Tibial artery (tissue), 4 donors: ENCODE data around the gene SYT7.

Experiments used
- DNase-seq, 2 donors: peaks; one replicate each; pipeline ENCODE4 v3.0.0-alpha.2; 2019
- H3K27ac ChIP-seq, 2 donors: fragments of 200-600 bp; sonication (generic) in 1 of 2; 1 replicate in 1 of 2; 2 replicates in 1 of 2; pipeline ENCODE4 v1.5.1; 2018 to 2019; ENCODE audit warnings: mild to moderate bottlenecking in 1 of 2
- H3K27me3 ChIP-seq, 2 donors: fragments of 200-600 bp; sonication (generic) in 1 of 2; one replicate each; pipeline versions ENCODE4 v1.5.1 to v1.6.0; 2016 to 2019
- H3K36me3 ChIP-seq, 3 donors: fragments of 200-600 bp; sonication (generic) in 2 of 3; one replicate each; pipeline ENCODE4 v1.5.1; 2016 to 2019; ENCODE audit warnings: mild to moderate bottlenecking in 2 of 3
- H3K4me1 ChIP-seq, 4 donors: fragments of 200-600 bp; sonication (generic) in 2 of 4; 1 replicate in 3 of 4; 2 replicates in 1 of 4; pipeline ENCODE4 v1.5.1; 2016 to 2019
- H3K4me3 ChIP-seq, 2 donors: fragments of 200-600 bp; sonication (generic) in 1 of 2; 1 replicate in 1 of 2; 2 replicates in 1 of 2; pipeline ENCODE4 v1.5.1; 2018 to 2019; ENCODE audit warnings: mild to moderate bottlenecking in 2 of 2
- H3K9me3 ChIP-seq, 3 donors: fragments of 200-600 bp; sonication (generic) in 1 of 3; one replicate each; pipeline ENCODE4 v1.5.1; 2016 to 2019
- CTCF ChIP-seq, 2 experiments: fragments of 200-600 bp in 1 of 2; fragments of 450-650 bp in 1 of 2; IDR thresholded peaks; one replicate each; pipeline ENCODE4 v1.5.1; 2017 to 2019; ENCODE audit warnings: antibody characterized with exemption in 2 of 2, mild to moderate bottlenecking in 1 of 2, moderate library complexity in 1 of 2
- intact Hi-C: fragments of 100-400 bp; cut with DNase I; formaldehyde crosslinking; loops from one replicate; pipeline ENCODE4 v1.15.0; 2023; ENCODE audit warnings: low total_unique reads

Gene SYT7

DNA sequence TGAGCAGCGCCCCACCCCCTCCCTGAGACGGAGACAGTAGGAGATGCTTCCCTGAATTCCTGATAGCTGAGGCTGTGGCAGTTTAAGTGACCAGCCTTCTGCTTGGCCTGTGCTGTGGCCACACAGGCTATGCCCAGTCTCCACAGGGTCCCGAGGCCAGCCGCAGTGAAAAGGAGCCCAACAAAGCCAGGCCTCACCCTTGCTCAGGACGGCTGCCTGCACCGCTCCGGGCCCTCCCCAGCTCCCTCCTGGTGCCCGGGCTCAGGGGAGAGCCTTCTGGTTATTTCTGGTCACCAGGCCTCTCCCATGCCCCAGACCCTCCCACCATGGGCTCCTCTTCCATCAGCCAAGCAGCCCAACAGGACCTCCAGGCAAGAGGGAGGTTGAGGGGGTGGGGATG, 43.5 kb downstream of the SYT7 start:
- Histone ChIP-seq H3K27me3 (peaks cover 0 to 93% of the 10 kb centered on the region in 2 donors), H3K27ac (no peak overlapping the region), H3K9me3 (no peaks in the 10 kb centered on the region), H3K4me1 (peaks cover 0 to 5% (median 0%) of the 10 kb centered on the region in 4 donors), H3K36me3 (no peaks in the 10 kb centered on the region), H3K4me3 (no peak overlapping the region)
- DNase-seq: no peak
- intact Hi-C loops: no loop called here
- TF ChIP-seq CTCF (IDR thresholded peaks at IDR 0.05): no peak

GRCh38 chr11:61536676-61537270, 44.1 kb downstream of the SYT7 start:
- peaks cover 0 to 90% of the 10 kb centered on the region in 2 donors for H3K27me3 ChIP-seq
- intact Hi-C loops: no loop called here
- H3K4me1 ChIP-seq: no peaks in the 10 kb centered on the region
- no peak overlapping the region for H3K27ac ChIP-seq
- no peaks in the 10 kb centered on the region for H3K9me3 ChIP-seq
- TF ChIP-seq CTCF (IDR thresholded peaks at IDR 0.05): no peak
- no peak overlapping the region for H3K4me3 ChIP-seq
- no peak for DNase-seq
- no peaks in the 10 kb centered on the region for H3K36me3 ChIP-seq

GRCh38 chr11:61535998-61536675, 44.7 kb downstream of the SYT7 start:
- no peak for DNase-seq
- no peaks in the 10 kb centered on the region for H3K4me1 ChIP-seq
- H3K27ac ChIP-seq: no peak overlapping the region
- TF ChIP-seq CTCF (IDR thresholded peaks at IDR 0.05): no peak
- H3K36me3 ChIP-seq: no peaks in the 10 kb centered on the region
- no peaks in the 10 kb centered on the region for H3K9me3 ChIP-seq
- H3K4me3 ChIP-seq: no peak overlapping the region
- intact Hi-C loops: no loop called here
- H3K27me3 ChIP-seq: peaks cover 0 to 84% of the 10 kb centered on the region in 2 donors

- H3K4me1 ChIP-seq: no peaks in the 10 kb centered on the region
- DNase-seq: no peak
- H3K27ac ChIP-seq: no peak overlapping the region
- H3K4me3 ChIP-seq: no peak overlapping the region
- H3K36me3 ChIP-seq: no peaks in the 10 kb centered on the region
- no peak for TF ChIP-seq CTCF (IDR thresholded peaks at IDR 0.05)
- H3K9me3 ChIP-seq: no peaks in the 10 kb centered on the region
- peaks cover 0 to 80% of the 10 kb centered on the region in 2 donors for H3K27me3 ChIP-seq
- intact Hi-C loops: no loop called here
Observed at GRCh38 chr11:61534933-61535839, 45.7 kb downstream of the SYT7 start.

DNA sequence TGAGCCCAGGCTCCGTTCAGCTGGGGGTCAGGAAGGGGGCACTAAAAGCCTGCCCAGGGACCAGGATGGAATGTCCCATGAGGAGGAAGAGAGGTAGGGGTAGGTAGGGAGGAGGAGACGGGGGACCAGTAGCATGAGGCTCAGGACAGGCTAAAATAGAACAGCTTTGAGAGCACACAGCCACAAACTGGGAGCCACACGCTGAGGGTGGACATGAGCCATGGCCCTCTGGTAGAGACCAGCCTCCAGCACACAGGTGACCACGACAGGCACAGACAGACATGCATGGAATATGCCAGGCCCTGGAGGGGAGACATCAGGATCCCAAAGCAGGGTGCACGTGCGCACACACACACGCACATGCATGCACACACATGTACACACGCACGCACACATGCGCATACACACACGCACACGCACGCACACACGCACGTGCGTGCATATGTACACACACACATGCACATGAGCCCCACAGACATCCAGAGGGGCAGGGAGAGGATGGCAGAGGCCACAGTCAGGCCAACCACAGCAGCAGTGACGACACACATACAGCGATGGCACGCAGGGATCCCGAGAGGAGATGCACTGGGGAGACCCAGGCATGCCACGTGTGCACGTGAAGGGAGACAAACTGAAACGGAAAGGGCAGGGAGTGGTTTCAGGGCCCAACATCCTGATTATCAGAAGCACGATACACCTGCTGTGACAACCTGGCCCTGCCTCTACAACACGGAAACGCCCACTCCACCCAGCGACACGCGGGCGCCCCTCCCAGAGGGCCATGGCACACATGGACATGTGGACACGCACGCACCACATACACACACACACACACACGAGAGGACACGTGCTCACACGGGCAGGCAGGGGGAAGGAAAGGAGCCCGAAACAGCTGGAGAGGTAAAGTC, 46.6 kb downstream of the SYT7 start:
- TF ChIP-seq CTCF (IDR thresholded peaks at IDR 0.05): no peak
- Histone ChIP-seq H3K27me3 (peaks cover 0 to 81% of the 10 kb centered on the region in 2 donors), H3K9me3 (no peaks in the 10 kb centered on the region), H3K4me1 (no peaks in the 10 kb centered on the region), H3K36me3 (no peaks in the 10 kb centered on the region), H3K4me3 (no peak overlapping the region), H3K27ac (no peak overlapping the region)
- DNase-seq: no peak
- intact Hi-C loops: no loop called here
